GM20000 (cell line): Measurements from ENCODE around the gene SF3A1.

Experiments used
- DNase-seq: peaks from one replicate; pipeline ENCODE4 v3.0.0; 2012; ENCODE audit warnings: low spot score
- CTCF ChIP-seq: IDR thresholded peaks from 2 replicates; pipeline ENCODE4 v1.5.1; 2012; ENCODE audit warnings: mild to moderate bottlenecking, control low read depth; ENCODE audit errors: extremely low read depth, missing control alignments

Gene SF3A1

GRCh38 chr22:30383061-30383460 is 26.4 kb upstream of the SF3A1 start:
- no peak for TF ChIP-seq CTCF

GRCh38 chr22:30382340-30382739 is 25.6 kb upstream of the SF3A1 start:
- no peak for DNase-seq
- no peak for TF ChIP-seq CTCF

More at GRCh38 chr22:30383061-30383460, 26.4 kb upstream of the SF3A1 start:
- DNase-seq: no peak

- no peak for DNase-seq
- TF ChIP-seq CTCF: no peak
These were observed 24.6 kb upstream of the SF3A1 start for GRCh38 chr22:30381264-30381663.

GRCh38 chr22:30380011-30380410 is 23.3 kb upstream of the SF3A1 start:
- DNase-seq: no peak
- TF ChIP-seq CTCF: no peak

- no peak for TF ChIP-seq CTCF
These were observed 18.7 kb upstream of the SF3A1 start for GRCh38 chr22:30375312-30375849.

GRCh38 chr22:30373331-30374325 is 16.9 kb upstream of the SF3A1 start:
- no peak for DNase-seq
- TF ChIP-seq CTCF: no peak

More at GRCh38 chr22:30375312-30375849, 18.7 kb upstream of the SF3A1 start:
- no peak for DNase-seq

GRCh38 chr22:30372915-30373314 is 16.2 kb upstream of the SF3A1 start:
- TF ChIP-seq CTCF: no peak
- no peak for DNase-seq
